ENCODE results near the gene CEP104. TPM values are rescaled to one million over a fixed set of nuclear protein-coding genes. Genes with fewer than 3 reads are reported as not detected.

CEP104 gene
- total and polyA plus RNA-seq, 9 of the 15 experiments (the other 6 are each of a cell fraction or from before 2014, with no cell fraction given), result 11.2 to 63.4 (median 42.6) TPM

- TF ChIP-seq ZNF133 (CRISPR knock-in tag; IDR thresholded peaks at IDR 0.05) (no peak), REST (IDR thresholded peaks at IDR 0.05; ENCODE audit: borderline replicate concordance) (no peak), REST (CRISPR knock-in tag; IDR thresholded peaks at IDR 0.05; ENCODE audit: low read depth) (no peak), TBP (optimal IDR thresholded peaks at IDR 0.05; ENCODE audit: low read depth, low read length) (peak; percentile 55), TCF7 (IDR thresholded peaks at IDR 0.05; ENCODE audit: borderline replicate concordance) (no peak), SRF (CRISPR knock-in tag; IDR thresholded peaks at IDR 0.05) (no peak), FOXJ2 (tag; IDR thresholded peaks at IDR 0.05) (no peak), PHB (CRISPR knock-in tag; IDR thresholded peaks at IDR 0.05) (0 out of 2 replicates have a peak, but pooled peaks have one; percentile 31), NCOA6 (IDR thresholded peaks at IDR 0.05) (no peak), NR2C1 (IDR thresholded peaks at IDR 0.05) (no peak), NR2C1 (tag; IDR thresholded peaks at IDR 0.05) (no peak), KDM5B (IDR thresholded peaks at IDR 0.05; ENCODE audit: insufficient replicate concordance, low read depth, low read length) (peak; percentile 67), CBX3 (IDR thresholded peaks at IDR 0.05; ENCODE audit: borderline replicate concordance in 1 of 2, low read length in 2 of 2) (no peak)
Observed at GRCh38 chr1:3772027-3772714, 84.8 kb downstream of the CEP104 start (continued).
